Measurements from ENCODE around the gene KIDINS220. TPM values are rescaled to one million over a fixed set of nuclear protein-coding genes. Genes with fewer than 3 reads are reported as not detected.
A peak's percentile ranks its signal among the peaks of the same experiment; 100 is the strongest.

Gene KIDINS220
- total and polyA plus RNA-seq, 5 donors from 2014 or later: 9.9 to 52.2 (median 20.2) TPM

DNA sequence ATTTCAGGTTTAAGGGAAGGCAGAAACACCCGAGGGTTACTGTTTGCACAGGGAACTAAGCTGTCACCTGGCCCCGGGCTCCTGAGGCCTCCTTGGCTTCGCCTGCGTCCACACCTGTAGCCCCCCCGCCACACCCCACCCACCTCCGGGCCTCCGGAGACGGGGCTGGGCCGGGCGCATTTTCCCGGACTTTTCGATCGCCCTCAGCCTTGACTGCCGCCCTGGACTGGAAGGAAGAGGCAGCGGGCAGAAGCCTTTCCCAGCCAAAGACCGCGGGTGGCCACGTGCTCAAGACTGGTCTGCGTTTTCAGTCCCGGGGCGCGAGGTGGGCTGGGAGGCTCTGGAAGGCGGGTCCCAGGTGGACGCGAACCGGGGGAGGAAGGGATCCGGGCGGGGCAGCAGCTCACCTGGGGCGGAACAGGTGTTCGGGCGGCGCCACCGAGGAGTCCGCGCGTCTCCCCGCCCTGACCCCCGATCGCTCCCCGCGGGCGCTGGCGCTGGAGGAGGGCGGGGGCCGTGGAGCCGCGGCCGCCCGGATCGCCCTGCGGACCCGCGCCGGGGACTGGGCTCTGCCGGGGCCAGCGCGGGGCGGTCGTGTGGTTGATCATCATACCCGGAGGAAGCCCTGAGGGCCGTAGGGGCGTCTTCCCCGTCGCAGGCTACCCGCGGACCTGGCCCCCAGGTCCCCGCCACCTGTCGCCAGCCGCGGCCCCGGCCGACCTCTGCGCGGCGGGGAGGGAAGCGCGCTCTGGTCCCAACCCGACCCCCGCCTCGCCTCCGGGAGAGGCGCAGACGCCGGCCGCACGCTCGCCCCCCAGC lies 152.3 kb downstream of the KIDINS220 start:
- Mint-ChIP-seq H3K27me3 (peaks cover 51% of the 10 kb centered on the region), H3K4me3 (peak overlapping the region; percentile 83 to 98 (median 94)), H3K9me3 (no peaks in the 10 kb centered on the region), H3K27ac (peak overlapping the region; percentile 15 to 98 (median 60)), H3K4me1 (peaks cover 9 to 41% (median 27%) of the 10 kb centered on the region in 4 donors), H3K36me3 (no peaks in the 10 kb centered on the region)
- Histone ChIP-seq H3K36me3 (ENCODE audit: control insufficient read depth, insufficient read depth, low read length) (no peaks in the 10 kb centered on the region), H3K4me1 (ENCODE audit: control insufficient read depth, insufficient read depth, low read length, poor library complexity, severe bottlenecking) (peaks cover 44% of the 10 kb centered on the region), H3K4me3 (ENCODE audit: low read depth, low read length) (peak overlapping the region; percentile 71), H3K27me3 (ENCODE audit: control insufficient read depth, insufficient read depth, low read length) (peaks cover 7% of the 10 kb centered on the region), H3K27ac (ENCODE audit: insufficient read depth, low read length, poor library complexity, severe bottlenecking) (peak overlapping the region; percentile 45), H3K9me3 (ENCODE audit: control insufficient read depth in 2 of 2, low read length in 2 of 2) (no peaks in the 10 kb centered on the region)
- ATAC-seq (ENCODE audit: low read depth in 2 of 2) (no peak), DNase-seq (peak in 2 of 3 donors; percentile 22 to 30)

DNA sequence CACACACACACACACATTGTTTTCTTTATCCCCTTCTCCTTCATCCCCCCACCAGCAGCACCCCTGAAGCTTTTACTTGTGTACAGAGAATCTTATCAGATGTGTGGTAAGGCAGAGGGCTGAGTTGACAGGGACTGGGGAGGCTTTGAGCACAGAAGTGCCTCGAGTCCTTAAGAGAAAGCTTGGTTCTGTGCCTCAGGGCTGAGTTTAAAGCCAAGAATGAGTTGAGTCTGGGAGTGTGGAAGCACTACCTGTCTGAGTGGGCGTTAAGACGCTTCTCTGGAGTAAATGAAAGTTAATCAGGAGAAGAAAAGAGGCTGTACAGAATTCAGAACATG lies 152.9 kb downstream of the KIDINS220 start:
- DNase-seq (peak in 2 of 3 donors; percentile 22 to 45), ATAC-seq (ENCODE audit: low read depth in 2 of 2) (no peak)
- no peaks in the 10 kb centered on the region for H3K9me3 ChIP-seq (ENCODE audit: control insufficient read depth in 2 of 2, low read length in 2 of 2)
- H3K27ac Mint-ChIP-seq: peak overlapping the region; percentile 15 to 98 (median 60)
- no peaks in the 10 kb centered on the region for H3K36me3 ChIP-seq (ENCODE audit: control insufficient read depth, insufficient read depth, low read length)
- H3K9me3 Mint-ChIP-seq: no peaks in the 10 kb centered on the region
- H3K4me3 ChIP-seq (ENCODE audit: low read depth, low read length): peak overlapping the region; percentile 71
- peak overlapping the region; percentile 45 for H3K27ac ChIP-seq (ENCODE audit: insufficient read depth, low read length, poor library complexity, severe bottlenecking)
- no peaks in the 10 kb centered on the region for H3K36me3 Mint-ChIP-seq
- peaks cover 9 to 46% (median 29%) of the 10 kb centered on the region in 4 donors for H3K4me1 Mint-ChIP-seq
- peaks cover 48% of the 10 kb centered on the region for H3K27me3 Mint-ChIP-seq
- peaks cover 7% of the 10 kb centered on the region for H3K27me3 ChIP-seq (ENCODE audit: control insufficient read depth, insufficient read depth, low read length)
- H3K4me1 ChIP-seq (ENCODE audit: control insufficient read depth, insufficient read depth, low read length, poor library complexity, severe bottlenecking): peaks cover 48% of the 10 kb centered on the region
- H3K4me3 Mint-ChIP-seq: peak overlapping the region; percentile 83 to 98 (median 94)

DNA sequence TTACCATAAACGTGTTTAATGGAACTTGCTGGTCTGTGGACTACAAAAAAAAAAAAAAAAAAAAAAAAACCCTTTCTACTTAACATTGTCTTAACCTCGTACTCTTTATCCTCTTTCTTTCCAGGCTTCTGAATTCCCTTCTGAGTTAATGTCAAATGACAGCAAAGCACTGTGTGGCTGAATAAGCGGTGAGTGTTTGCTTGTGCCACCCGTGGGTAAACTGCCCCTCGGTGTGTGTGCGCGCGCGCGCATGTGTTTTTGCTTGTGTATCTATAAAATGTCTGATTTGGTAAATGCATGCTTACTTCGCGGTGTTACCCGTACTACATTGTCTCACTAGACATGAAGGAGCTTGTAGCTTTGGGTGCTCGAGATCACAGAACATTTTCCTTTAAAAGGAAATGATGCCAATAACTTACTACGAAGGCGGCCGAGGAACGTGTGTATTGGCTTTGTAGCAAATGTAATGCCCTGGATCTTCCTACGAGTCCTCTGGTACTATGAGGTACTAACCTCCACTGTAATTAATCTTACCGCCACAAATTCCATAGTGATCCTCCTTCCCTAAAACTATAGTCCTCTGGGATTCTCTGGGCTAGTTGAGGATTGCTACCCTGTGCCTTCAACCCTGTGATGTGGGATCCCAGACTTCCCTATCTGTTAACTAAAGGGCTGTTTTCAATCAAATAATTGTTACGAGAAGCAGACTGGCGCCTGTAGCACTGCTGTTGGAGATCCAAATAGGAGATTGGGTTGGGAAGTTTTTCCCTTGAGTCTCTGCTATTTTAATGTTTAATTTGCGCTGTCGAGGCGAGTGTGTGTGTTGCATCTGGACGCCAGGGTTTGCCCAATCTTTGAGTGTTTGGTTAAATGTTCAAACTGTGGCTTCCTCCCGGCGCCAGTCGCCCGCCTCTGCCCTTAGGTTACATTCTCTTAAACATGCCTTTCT lies 154.4 kb downstream of the KIDINS220 start:
- Histone ChIP-seq H3K4me3 (ENCODE audit: low read depth, low read length) (peak overlapping the region; percentile 95), H3K9me3 (ENCODE audit: control insufficient read depth in 2 of 2, low read length in 2 of 2) (no peaks in the 10 kb centered on the region), H3K27me3 (ENCODE audit: control insufficient read depth, insufficient read depth, low read length) (peaks cover 7% of the 10 kb centered on the region), H3K27ac (ENCODE audit: insufficient read depth, low read length, poor library complexity, severe bottlenecking) (no peak overlapping the region), H3K4me1 (ENCODE audit: control insufficient read depth, insufficient read depth, low read length, poor library complexity, severe bottlenecking) (peaks cover 59% of the 10 kb centered on the region), H3K36me3 (ENCODE audit: control insufficient read depth, insufficient read depth, low read length) (no peaks in the 10 kb centered on the region)
- DNase-seq: peak; percentile 31 to 49 (median 33)
- Mint-ChIP-seq H3K4me3 (peak overlapping the region; percentile 91 to 98 (median 92)), H3K27ac (peak overlapping the region; percentile 28 to 90 (median 43)), H3K9me3 (peaks cover 0 to 2% (median 0%) of the 10 kb centered on the region in 7 donors), H3K4me1 (peaks cover 9 to 54% (median 31%) of the 10 kb centered on the region in 4 donors), H3K27me3 (peaks cover 37% of the 10 kb centered on the region), H3K36me3 (no peaks in the 10 kb centered on the region)
- no peak for ATAC-seq (ENCODE audit: low read depth in 2 of 2)

DNA sequence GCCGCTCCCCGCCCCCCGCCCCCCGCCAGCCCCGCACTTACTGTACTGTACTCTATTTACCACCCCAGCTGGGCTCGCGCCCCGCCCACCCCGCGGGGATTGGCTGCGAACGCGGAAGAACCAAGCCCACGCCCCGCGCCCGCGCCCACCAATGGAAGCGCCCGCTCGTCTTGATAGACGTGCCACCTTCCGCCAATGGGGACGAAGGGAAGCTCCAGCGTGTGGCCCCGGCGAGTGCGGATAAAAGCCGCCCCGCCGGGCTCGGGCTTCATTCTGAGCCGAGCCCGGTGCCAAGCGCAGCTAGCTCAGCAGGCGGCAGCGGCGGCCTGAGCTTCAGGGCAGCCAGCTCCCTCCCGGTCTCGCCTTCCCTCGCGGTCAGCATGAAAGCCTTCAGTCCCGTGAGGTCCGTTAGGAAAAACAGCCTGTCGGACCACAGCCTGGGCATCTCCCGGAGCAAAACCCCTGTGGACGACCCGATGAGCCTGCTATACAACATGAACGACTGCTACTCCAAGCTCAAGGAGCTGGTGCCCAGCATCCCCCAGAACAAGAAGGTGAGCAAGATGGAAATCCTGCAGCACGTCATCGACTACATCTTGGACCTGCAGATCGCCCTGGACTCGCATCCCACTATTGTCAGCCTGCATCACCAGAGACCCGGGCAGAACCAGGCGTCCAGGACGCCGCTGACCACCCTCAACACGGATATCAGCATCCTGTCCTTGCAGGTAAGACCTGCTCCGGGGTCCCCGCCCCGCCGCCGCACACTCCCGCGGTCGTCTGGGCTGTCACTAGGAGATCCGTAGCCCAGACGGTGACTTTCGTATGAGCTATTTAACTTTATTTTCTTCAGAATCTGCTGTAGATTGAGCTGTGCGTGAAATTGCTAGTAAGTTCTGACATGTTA lies 155.4 kb downstream of the KIDINS220 start, which contains the start of gene ID2:
Gene ID2, plus strand, starts transcription at position 271 of the 907 bp plus-strand sequence. Its CDS starts 110 bp downstream, at position 381.
- peak; percentile 78 to 81 for ATAC-seq (ENCODE audit: low read depth in 2 of 2)
- H3K9me3 Mint-ChIP-seq: peaks cover 0 to 4% (median 0%) of the 10 kb centered on the region in 7 donors
- H3K27ac Mint-ChIP-seq: peak within 1 kb of the TSS; percentile 44 to 90 (median 76)
- Histone ChIP-seq H3K27me3 (ENCODE audit: control insufficient read depth, insufficient read depth, low read length) (peaks cover 12% of the 10 kb centered on the region), H3K4me1 (ENCODE audit: control insufficient read depth, insufficient read depth, low read length, poor library complexity, severe bottlenecking) (peaks cover 68% of the 10 kb centered on the region), H3K36me3 (ENCODE audit: control insufficient read depth, insufficient read depth, low read length) (no peaks in the 10 kb centered on the region), H3K9me3 (ENCODE audit: control insufficient read depth in 2 of 2, low read length in 2 of 2) (no peaks in the 10 kb centered on the region), H3K4me3 (ENCODE audit: low read depth, low read length) (peak within 1 kb of the TSS; percentile 95), H3K27ac (ENCODE audit: insufficient read depth, low read length, poor library complexity, severe bottlenecking) (peak within 1 kb of the TSS; percentile 73)
- no peaks in the 10 kb centered on the region for H3K36me3 Mint-ChIP-seq
- peaks cover 41% of the 10 kb centered on the region for H3K27me3 Mint-ChIP-seq
- peak within 1 kb of the TSS; percentile 91 to 98 (median 96) for H3K4me3 Mint-ChIP-seq
- H3K4me1 Mint-ChIP-seq: peaks cover 16 to 63% (median 40%) of the 10 kb centered on the region in 4 donors
- DNase-seq: peak; percentile 94 to 98 (median 95)

DNA sequence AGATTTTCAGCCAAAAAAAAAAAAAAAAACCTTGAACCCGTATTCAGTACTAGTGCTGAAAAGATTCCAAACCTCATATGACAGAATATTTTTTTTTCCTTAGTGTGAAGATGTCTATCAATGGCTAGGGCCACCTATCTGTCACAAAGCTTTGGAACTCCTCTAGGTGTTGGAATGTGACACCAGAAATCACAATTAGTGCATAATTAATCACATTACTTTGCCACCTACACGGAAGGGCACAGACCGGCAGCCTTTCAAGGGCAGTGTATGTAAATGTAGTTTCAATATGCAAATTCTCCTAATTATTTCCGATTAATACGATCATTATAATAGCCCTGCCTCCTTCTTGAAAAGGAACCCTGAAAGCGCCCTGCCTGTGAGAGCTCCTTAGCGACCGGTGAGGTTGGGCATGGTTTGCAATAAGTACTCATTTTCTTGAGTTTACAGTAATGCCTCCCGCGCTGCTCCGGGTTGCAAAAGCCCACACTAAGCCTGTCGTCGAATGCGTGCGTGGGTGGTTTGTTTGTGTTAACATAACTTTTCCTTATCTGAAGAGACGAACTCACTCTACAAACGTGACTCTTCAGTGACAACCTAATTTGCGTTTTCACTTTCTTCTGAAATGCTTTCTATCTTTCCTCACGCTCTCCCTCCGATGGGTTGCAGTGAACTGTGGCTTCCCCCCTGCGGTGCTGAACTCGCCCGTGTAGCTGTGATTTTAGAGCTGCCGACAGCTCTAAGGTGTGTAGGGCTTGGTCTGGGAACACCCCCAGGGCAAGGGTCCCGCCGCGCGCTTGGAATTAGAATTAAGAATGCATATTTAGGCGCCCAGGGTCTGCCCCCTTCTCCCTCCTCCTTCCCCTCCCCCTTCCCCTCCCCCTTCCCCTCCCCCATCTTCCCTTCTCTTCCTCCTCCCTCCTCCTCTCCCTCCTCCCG lies 156.3 kb downstream of the KIDINS220 start:
- H3K27ac ChIP-seq (ENCODE audit: insufficient read depth, low read length, poor library complexity, severe bottlenecking): peak overlapping the region; percentile 73

More for the DNA sequence above, 156.3 kb downstream of the KIDINS220 start:
- ATAC-seq (ENCODE audit: low read depth in 2 of 2): peak; percentile 3 to 5
- peak; percentile 49 to 72 (median 64) for DNase-seq
- Histone ChIP-seq H3K4me1 (ENCODE audit: control insufficient read depth, insufficient read depth, low read length, poor library complexity, severe bottlenecking) (peaks cover 75% of the 10 kb centered on the region), H3K36me3 (ENCODE audit: control insufficient read depth, insufficient read depth, low read length) (no peaks in the 10 kb centered on the region), H3K27me3 (ENCODE audit: control insufficient read depth, insufficient read depth, low read length) (peaks cover 15% of the 10 kb centered on the region), H3K4me3 (ENCODE audit: low read depth, low read length) (peak overlapping the region; percentile 94), H3K9me3 (ENCODE audit: control insufficient read depth in 2 of 2, low read length in 2 of 2) (no peaks in the 10 kb centered on the region)
- peak overlapping the region; percentile 85 to 98 (median 94) for H3K4me3 Mint-ChIP-seq
- H3K4me1 Mint-ChIP-seq: peaks cover 16 to 65% (median 41%) of the 10 kb centered on the region in 4 donors
- H3K27ac Mint-ChIP-seq: peak overlapping the region; percentile 43 to 78 (median 44)
- peaks cover 45% of the 10 kb centered on the region for H3K27me3 Mint-ChIP-seq
- H3K36me3 Mint-ChIP-seq: no peaks in the 10 kb centered on the region
- peaks cover 0 to 4% (median 0%) of the 10 kb centered on the region in 7 donors for H3K9me3 Mint-ChIP-seq

All from CD4-positive, CD25-positive, alpha-beta regulatory T cell (primary cell).